A549 (cell line): ENCODE results near the gene GBP7.

ENCODE experiments used
- CBX8 ChIP-seq: fragments of 200-600 bp; sonication (generic); IDR thresholded peaks from 2 replicates; pipeline ENCODE4 v1.6.1; 2016
- EP300 ChIP-seq, 2 experiments: fragments of >200 bp; sonication (Bioruptor Twin); formaldehyde crosslinking; IDR thresholded peaks; 2 replicates in 1 of 2; 3 replicates in 1 of 2; pipeline ENCODE4 v1.6.1; 2016 to 2017
- JUNB ChIP-seq: fragments of >200 bp; sonication (Bioruptor Twin); formaldehyde crosslinking; IDR thresholded peaks from 2 replicates; pipeline ENCODE4 v1.6.1; 2016
- KDM1A ChIP-seq: fragments of 200-600 bp; sonication (generic); IDR thresholded peaks from 2 replicates; pipeline ENCODE4 v1.6.1; 2016; ENCODE audit warnings: low read depth, mild to moderate bottlenecking
- MAX ChIP-seq: IDR thresholded peaks from 2 replicates; pipeline ENCODE4 v1.6.1; 2012
- MAZ ChIP-seq: fragments of 150-350 bp; IDR thresholded peaks from 2 replicates; pipeline ENCODE4 v1.6.1; 2014; ENCODE audit warnings: antibody characterized with exemption, low read depth, low read length, borderline replicate concordance
- PHF8 ChIP-seq: fragments of 200-600 bp; sonication (generic); IDR thresholded peaks from 2 replicates; pipeline ENCODE4 v1.6.1; 2016; ENCODE audit warnings: low read depth, mild to moderate bottlenecking, antibody characterized with exemption, moderate library complexity, borderline replicate concordance
- POLR2A ChIP-seq: IDR thresholded peaks from 2 replicates; pipeline ENCODE4 v1.6.1; 2012; ENCODE audit warnings: mild to moderate bottlenecking, low read length
- RFX5 ChIP-seq: fragments of 450-650 bp; IDR thresholded peaks from 2 replicates; pipeline ENCODE4 v1.7.1; 2014; ENCODE audit warnings: antibody characterized with exemption, mild to moderate bottlenecking, moderate library complexity
- SMC3 ChIP-seq: fragments of >200 bp; sonication (Bioruptor Twin); formaldehyde crosslinking; IDR thresholded peaks from 3 replicates; pipeline ENCODE4 v1.6.1; 2018; ENCODE audit warnings: inconsistent platforms
- USF2 ChIP-seq: fragments of 450-650 bp; IDR thresholded peaks from 2 replicates; pipeline ENCODE4 v1.6.1; 2014; ENCODE audit warnings: antibody characterized with exemption
- TF ChIP-seq, protein P1 (sequence below): fragments of >200 bp; sonication (Bioruptor Twin); formaldehyde crosslinking; IDR thresholded peaks from 3 replicates; pipeline ENCODE4 v1.5.1; 2016
- TF ChIP-seq, protein P2 (sequence below): fragments of 200-600 bp; sonication (generic); IDR thresholded peaks from 2 replicates; pipeline ENCODE4 v1.6.1; 2016; ENCODE audit warnings: antibody characterized with exemption, mild to moderate bottlenecking, moderate library complexity

DNA sequence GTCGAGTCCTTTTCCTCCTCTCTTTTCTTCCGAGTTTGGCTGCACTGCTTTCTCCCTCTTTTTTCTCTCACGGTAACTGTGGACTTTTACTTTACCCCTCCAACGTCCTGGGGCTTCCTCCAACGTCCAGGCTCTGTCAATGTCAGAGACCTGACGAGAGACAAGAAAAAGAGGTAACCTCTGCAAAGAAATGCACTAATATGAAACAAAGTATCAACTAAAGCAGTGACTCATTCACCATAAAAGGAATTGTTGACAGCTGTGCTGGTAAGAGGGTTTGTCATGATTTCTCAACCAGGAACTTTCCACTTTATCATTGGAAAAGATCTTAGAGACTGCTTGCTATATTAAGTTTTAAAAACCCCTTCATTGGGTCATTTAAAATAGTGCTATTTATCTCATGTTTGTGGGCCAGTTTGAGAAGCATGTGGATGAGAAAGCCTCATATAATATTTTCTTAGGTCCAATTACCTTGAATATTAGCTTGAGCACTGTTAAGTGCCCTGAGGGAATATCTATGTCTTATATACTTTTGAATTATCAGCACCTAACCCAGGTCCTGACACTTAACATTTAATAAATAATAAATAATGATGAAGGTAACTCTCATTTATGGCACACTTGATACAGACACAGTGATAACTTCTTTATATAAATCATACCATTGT is 49.8 kb downstream of the GBP7 start, which contains the start of gene GBP2:
- TF ChIP-seq, protein P1, sequence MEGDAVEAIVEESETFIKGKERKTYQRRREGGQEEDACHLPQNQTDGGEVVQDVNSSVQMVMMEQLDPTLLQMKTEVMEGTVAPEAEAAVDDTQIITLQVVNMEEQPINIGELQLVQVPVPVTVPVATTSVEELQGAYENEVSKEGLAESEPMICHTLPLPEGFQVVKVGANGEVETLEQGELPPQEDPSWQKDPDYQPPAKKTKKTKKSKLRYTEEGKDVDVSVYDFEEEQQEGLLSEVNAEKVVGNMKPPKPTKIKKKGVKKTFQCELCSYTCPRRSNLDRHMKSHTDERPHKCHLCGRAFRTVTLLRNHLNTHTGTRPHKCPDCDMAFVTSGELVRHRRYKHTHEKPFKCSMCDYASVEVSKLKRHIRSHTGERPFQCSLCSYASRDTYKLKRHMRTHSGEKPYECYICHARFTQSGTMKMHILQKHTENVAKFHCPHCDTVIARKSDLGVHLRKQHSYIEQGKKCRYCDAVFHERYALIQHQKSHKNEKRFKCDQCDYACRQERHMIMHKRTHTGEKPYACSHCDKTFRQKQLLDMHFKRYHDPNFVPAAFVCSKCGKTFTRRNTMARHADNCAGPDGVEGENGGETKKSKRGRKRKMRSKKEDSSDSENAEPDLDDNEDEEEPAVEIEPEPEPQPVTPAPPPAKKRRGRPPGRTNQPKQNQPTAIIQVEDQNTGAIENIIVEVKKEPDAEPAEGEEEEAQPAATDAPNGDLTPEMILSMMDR = no peak
- TF ChIP-seq USF2 (no peak), KDM1A (no peak), MAZ (no peak), JUNB (no peak), CBX8 (no peak), EP300 (IDR thresholded peaks at IDR 0.05) (no peak), RFX5 (no peak), SMC3 (no peak), MAX (no peak), POLR2A (no peak), PHF8 (no peak)
- TF ChIP-seq, protein P2, sequence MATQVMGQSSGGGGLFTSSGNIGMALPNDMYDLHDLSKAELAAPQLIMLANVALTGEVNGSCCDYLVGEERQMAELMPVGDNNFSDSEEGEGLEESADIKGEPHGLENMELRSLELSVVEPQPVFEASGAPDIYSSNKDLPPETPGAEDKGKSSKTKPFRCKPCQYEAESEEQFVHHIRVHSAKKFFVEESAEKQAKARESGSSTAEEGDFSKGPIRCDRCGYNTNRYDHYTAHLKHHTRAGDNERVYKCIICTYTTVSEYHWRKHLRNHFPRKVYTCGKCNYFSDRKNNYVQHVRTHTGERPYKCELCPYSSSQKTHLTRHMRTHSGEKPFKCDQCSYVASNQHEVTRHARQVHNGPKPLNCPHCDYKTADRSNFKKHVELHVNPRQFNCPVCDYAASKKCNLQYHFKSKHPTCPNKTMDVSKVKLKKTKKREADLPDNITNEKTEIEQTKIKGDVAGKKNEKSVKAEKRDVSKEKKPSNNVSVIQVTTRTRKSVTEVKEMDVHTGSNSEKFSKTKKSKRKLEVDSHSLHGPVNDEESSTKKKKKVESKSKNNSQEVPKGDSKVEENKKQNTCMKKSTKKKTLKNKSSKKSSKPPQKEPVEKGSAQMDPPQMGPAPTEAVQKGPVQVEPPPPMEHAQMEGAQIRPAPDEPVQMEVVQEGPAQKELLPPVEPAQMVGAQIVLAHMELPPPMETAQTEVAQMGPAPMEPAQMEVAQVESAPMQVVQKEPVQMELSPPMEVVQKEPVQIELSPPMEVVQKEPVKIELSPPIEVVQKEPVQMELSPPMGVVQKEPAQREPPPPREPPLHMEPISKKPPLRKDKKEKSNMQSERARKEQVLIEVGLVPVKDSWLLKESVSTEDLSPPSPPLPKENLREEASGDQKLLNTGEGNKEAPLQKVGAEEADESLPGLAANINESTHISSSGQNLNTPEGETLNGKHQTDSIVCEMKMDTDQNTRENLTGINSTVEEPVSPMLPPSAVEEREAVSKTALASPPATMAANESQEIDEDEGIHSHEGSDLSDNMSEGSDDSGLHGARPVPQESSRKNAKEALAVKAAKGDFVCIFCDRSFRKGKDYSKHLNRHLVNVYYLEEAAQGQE = no peak
